NCI-H1105 treated with DMSO at 0.1 percent for 48 hours (cell line): Measurements from ENCODE around the gene PRR23E.

ENCODE experiments used
- DNase-seq: peaks from one replicate; lab custom pipeline; 2025; lab: John Stamatoyannopoulos, UW

The PRR23E gene

GRCh38 chr3:127209840-127210653 is 17.1 kb downstream of the PRR23E start:
- DNase-seq: no peak

GRCh38 chr3:127210654-127210943 is 17.7 kb downstream of the PRR23E start:
- no peak for DNase-seq

- no peak for DNase-seq
Measured at GRCh38 chr3:127211118-127212060, 18.5 kb downstream of the PRR23E start.

- DNase-seq: no peak
Measured at GRCh38 chr3:127212231-127212630, 19.3 kb downstream of the PRR23E start.

GRCh38 chr3:127212711-127213110 is 19.8 kb downstream of the PRR23E start:
- DNase-seq: no peak

GRCh38 chr3:127213381-127213918 is 20.5 kb downstream of the PRR23E start:
- DNase-seq: no peak

GRCh38 chr3:127214975-127215374 is 22.0 kb downstream of the PRR23E start:
- DNase-seq: no peak

- DNase-seq: no peak
Measured at GRCh38 chr3:127215714-127216414, 22.9 kb downstream of the PRR23E start.

- no peak for DNase-seq
Measured at GRCh38 chr3:127216415-127217261, 23.7 kb downstream of the PRR23E start.

GRCh38 chr3:127217596-127218453 is 24.9 kb downstream of the PRR23E start:
- no peak for DNase-seq

- no peak for DNase-seq
Measured at GRCh38 chr3:127218454-127218922, 25.6 kb downstream of the PRR23E start.

- no peak for DNase-seq
Measured at GRCh38 chr3:127220497-127220896, 27.6 kb downstream of the PRR23E start.

GRCh38 chr3:127221037-127221436 is 28.1 kb downstream of the PRR23E start:
- DNase-seq: no peak

GRCh38 chr3:127221446-127222035 is 28.6 kb downstream of the PRR23E start:
- no peak for DNase-seq

- DNase-seq: no peak
Measured at GRCh38 chr3:127222163-127222562, 29.2 kb downstream of the PRR23E start.

- DNase-seq: no peak
Measured at GRCh38 chr3:127222664-127223063, 29.7 kb downstream of the PRR23E start.

- DNase-seq: no peak
Measured at GRCh38 chr3:127224118-127224517, 31.2 kb downstream of the PRR23E start.

GRCh38 chr3:127226457-127226856 is 33.5 kb downstream of the PRR23E start:
- no peak for DNase-seq

GRCh38 chr3:127226946-127227842 is 34.3 kb downstream of the PRR23E start:
- DNase-seq: no peak
